ENCODE measurements around the gene TNFSF12.

Gene TNFSF12

GRCh38 chr17:7544911-7545310 is 3.9 kb upstream of the TNFSF12 start:
- no peak for DNase-seq (ENCODE audit: low spot score)

DNA sequence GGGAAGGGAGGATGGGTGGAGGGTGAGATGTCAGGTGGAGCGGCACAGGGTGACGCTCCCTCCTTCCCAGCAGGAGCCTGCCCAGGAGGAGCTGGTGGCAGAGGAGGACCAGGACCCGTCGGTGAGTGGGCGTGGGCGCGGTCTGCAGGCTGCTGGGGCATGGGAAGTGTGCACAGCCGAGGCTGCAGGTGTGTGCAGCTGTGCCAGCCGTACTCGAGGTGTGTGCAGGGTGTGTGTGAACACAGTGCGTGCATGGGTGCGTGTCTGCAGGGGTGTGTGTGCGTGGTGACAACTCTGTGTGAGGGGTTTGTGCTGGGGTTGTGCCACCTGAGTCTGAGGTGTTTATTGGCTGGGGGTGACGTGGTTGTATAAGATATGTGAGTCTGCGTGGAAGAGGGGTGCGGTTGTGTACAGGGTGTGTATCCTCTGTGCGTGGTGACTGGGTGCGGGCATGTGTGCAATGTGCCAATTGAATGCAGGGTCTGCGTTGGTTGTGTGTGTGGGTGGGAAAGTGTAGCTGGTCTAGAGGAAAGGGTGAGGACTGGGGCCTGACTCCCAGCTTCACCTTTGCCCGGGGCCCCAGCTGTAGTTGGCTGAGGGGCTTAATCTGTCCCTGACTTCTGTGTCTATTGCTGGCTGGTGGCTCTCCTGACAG is 670 bp downstream of the TNFSF12 start:
- no peak for DNase-seq (ENCODE audit: low spot score)

- DNase-seq (ENCODE audit: low spot score), result no peak
These were observed 1.5 kb downstream of the TNFSF12 start for GRCh38 chr17:7550344-7550743.

GRCh38 chr17:7551396-7551795 is 2.5 kb downstream of the TNFSF12 start:
- no peak for DNase-seq (ENCODE audit: low spot score)

DNA sequence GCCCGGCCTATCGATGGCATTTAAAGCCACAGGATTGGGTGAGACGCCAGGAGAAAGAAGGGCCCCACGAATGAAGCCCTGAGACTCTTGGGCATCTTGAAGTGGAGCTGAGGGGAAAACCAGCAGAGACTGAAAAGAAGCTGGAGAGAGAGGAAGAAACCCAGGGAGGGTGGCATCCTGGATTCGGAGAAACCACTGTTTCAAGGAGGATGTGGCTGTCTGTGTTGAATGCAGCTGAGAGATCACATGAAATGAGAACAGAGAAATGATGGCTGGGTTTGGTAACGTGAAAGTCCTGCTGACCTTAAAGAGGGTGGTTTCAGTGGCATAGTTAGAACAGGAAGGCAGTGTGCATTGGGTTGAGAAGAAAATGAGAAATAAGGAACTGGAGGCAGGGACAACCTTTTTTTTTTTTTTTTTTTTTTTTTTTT is 3.8 kb downstream of the TNFSF12 start:
- DNase-seq (ENCODE audit: low spot score), result no peak

DNA sequence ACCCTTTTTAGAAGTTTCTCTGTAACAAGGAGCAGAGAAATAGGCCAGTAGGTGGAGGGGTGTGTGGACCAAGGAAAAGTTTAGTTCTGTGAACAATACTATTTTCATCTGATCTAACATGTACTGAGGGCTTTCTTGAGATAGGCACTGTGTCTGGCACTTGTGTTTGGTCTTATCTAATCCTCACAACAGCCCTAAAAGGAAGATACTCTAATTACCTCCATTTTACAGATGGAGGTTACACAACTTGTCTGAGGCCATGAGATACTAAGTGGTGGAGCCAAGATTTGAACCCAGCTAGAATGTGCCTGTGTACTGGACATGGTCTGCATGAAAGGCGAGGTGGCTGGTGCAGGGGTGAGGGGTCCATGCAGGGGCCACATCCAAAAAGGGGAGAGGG is 4.5 kb downstream of the TNFSF12 start:
- no peak for DNase-seq (ENCODE audit: low spot score)

DNA sequence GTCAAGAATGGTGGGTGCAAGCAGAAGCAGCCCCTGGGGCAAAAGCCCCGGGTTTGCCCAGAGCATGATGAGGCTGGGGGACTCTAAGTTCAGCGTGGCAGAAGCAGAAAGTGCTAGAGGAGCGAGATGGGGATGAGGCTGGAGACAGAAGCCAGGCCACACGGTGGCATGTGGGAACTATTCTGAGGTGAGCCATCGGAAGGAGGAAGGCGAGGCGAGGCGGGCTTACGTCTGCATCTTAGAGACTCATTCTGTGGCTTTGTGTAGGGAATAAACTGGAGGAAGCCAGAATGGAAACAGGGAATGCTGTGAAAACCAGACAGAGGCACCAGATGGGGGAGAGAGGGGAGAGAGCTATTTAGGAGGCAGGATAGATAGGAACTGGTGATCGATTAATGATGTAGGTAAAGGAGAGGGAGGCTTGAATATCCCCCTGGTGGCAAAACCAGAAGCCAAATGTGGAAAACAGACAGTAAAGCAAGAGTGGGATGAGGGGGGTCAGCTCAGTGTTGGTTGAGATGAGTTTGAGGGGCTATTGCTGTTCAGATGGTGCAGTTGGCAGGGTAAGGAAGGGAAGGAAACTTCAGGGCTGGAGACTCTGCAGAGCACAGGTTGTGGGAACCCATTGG is 6.6 kb downstream of the TNFSF12 start:
- peak; percentile 13 for DNase-seq (ENCODE audit: low spot score)

GRCh38 chr17:7556627-7557026 is 7.8 kb downstream of the TNFSF12 start:
- DNase-seq (ENCODE audit: low spot score), result no peak

- DNase-seq (ENCODE audit: low spot score), result no peak
These were observed 8.4 kb downstream of the TNFSF12 start for GRCh38 chr17:7557147-7557764.

- DNase-seq (ENCODE audit: low spot score), result no peak
These were observed 9.1 kb downstream of the TNFSF12 start for GRCh38 chr17:7557775-7558543.

GRCh38 chr17:7558544-7559319 is 9.9 kb downstream of the TNFSF12 start, which contains the start of gene TNFSF13:
Gene TNFSF13 (plus strand): TSS chr17:7558750. CDS start chr17:7559040, 290 bp downstream.
- no peak for DNase-seq (ENCODE audit: low spot score)

DNA sequence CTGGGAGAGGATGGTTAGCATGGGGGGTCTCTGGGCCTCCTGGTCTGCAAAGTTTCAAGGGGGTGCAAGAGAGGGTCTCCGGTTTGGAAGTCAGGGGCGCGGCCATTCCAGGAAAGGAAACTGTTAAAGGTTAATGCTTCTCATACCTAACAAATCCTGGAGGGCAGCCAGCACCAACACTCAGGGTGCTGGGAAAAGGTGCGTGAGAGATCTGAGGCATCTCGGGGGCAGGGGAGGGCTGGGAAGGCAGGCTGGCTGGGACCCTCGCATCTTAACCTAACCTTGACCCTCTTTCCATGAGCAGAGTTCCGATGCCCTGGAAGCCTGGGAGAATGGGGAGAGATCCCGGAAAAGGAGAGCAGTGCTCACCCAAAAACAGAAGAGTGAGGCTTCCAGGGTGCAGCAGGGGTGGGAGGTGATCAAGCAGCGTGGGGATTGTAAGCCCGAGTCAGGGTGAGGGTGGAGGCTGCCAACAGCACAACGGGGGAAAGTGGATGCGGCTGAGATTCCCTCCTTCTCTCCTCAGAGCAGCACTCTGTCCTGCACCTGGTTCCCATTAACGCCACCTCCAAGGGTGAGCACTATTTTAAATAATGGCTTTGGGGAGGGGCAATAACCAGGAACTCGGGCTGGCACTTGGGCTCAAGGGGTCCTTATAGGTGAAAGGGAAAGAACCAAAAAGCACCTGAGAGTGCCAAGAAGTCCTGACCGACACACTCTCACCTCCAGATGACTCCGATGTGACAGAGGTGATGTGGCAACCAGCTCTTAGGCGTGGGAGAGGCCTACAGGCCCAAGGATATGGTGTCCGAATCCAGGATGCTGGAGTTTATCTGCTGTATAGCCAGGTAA is 10.7 kb downstream of the TNFSF12 start:
- DNase-seq (ENCODE audit: low spot score), result no peak

- no peak for DNase-seq (ENCODE audit: low spot score)
These were observed 11.5 kb downstream of the TNFSF12 start for GRCh38 chr17:7560172-7561027.

GRCh38 chr17:7561028-7561575 is 12.2 kb downstream of the TNFSF12 start:
- peak; percentile 65 for DNase-seq (ENCODE audit: low spot score)

- peak; percentile 81 for DNase-seq (ENCODE audit: low spot score)
These were observed 12.8 kb downstream of the TNFSF12 start, which contains the start of gene SENP3 for GRCh38 chr17:7561589-7562207. Gene SENP3 (plus strand): TSS chr17:7561919. CDS start chr17:7563077, 1,158 bp downstream.

- DNase-seq (ENCODE audit: low spot score), result no peak
These were observed 13.3 kb downstream of the TNFSF12 start for GRCh38 chr17:7562208-7562605.

DNA sequence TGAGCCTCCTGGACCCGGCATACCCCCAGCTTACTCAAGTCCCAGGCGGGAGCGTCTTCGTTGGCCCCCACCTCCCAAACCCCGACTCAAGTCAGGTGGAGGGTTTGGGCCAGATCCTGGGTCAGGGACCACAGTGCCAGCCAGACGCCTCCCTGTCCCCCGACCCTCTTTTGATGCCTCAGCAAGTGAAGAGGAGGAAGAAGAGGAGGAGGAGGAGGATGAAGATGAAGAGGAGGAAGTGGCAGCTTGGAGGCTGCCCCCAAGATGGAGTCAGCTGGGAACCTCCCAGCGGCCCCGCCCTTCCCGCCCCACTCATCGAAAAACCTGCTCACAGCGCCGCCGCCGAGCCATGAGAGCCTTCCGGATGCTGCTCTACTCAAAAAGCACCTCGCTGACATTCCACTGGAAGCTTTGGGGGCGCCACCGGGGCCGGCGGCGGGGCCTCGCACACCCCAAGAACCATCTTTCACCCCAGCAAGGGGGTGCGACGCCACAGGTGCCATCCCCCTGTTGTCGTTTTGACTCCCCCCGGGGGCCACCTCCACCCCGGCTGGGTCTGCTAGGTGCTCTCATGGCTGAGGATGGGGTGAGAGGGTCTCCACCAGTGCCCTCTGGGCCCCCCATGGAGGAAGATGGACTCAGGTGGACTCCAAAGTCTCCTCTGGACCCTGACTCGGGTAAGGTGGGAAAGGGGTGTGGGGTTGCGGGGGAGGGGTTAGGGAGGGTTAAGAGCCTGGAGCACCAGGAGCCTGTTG is 14.4 kb downstream of the TNFSF12 start:
- DNase-seq (ENCODE audit: low spot score), result no peak

DNA sequence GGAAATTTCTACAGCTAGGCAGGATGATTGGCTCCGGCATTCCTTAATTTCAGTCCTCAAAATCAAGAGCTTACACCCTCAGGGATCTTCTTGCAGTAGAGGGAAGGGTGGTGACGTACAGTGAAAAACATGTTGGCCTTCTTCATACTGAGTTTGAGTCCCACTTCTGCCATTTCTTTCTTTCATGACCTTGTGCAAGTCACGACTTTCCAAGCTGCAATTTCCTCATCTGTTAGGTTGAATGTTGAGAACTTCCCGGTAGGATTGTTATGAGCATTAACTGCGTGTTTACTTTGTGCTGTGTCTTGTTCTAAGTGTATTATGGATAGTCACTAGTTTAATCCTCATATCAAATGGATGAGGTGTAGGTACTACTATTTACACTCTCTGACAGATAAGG is 20.7 kb downstream of the TNFSF12 start:
- no peak for DNase-seq (ENCODE audit: low spot score)
